GM19193 (cell line): ENCODE data around the gene COLEC12.

Experiments
- POLR2A ChIP-seq: IDR thresholded peaks from 4 replicates; pipeline ENCODE4 v1.6.1; 2011; ENCODE audit not compliant: insufficient read depth, insufficient read length; ENCODE audit errors: extremely low read depth

COLEC12 gene

DNA sequence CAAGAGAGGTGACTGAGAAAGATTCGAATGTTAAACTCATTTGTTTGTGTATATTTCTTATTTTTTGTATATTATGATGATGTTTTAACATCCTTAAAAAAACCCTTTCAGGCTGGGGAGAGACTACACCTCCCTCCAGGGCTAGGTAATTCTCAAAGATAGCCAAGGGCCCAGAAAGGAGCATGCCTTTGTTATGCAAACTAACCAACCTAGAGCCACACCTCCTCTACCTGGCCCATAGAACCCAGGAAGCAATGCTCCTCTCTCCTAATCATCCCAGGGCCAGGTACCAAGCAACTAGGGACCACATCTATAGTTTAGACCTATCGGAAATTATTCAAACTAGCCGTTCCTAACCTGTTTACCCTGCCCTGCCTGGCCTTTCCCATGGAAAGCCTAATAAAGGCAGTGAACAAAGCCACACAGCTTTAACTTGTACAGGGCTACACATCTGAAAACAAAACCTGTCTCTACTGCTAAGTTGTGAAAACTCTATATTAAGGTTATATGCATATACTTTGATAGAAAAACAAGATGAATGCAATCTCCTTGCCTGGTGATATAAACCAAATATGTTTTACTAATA, 79.7 kb downstream of the COLEC12 start:
- no peak for TF ChIP-seq POLR2A

GRCh38 chr18:419541-420175, 80.8 kb downstream of the COLEC12 start:
- TF ChIP-seq POLR2A, result no peak

DNA sequence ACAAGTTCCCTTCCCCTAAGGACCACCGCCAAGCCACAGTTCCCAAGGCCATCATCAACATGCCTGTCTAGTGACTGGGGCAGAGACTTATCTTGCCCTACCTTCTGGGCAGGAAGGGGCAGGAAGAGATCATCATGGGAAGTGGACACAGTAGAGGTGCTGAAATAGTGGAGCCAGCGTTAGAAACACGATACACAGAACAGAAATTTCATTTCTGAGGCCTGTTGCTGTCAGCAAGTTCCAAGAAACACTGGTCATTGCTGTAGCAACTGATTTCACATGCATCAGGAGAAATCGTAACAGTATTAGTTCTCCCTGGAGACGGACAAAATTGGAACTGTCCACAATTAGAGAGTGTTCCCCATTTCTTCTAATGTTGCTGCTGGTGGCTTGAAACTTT, 83.0 kb downstream of the COLEC12 start:
- TF ChIP-seq POLR2A, result no peak

DNA sequence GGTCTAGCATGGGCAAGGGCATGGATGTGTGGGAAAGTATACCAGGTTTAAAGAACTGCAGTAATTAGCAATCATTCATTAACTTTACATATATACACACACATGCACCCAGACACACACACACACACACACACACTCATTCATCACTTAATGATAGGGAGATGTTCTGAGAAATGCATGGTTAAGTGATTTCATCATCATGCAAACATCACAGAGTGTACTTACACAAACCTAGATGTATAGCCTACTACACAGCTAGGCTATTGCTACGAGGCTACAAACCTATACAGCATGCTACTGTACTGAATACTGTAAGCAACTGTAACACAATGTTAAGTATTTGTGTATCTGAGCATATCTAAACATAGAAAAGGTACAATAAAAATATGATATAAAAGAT, 83.6 kb downstream of the COLEC12 start:
- no peak for TF ChIP-seq POLR2A

GRCh38 chr18:415617-416612, 84.6 kb downstream of the COLEC12 start:
- no peak for TF ChIP-seq POLR2A

- TF ChIP-seq POLR2A, result no peak
These were observed 85.5 kb downstream of the COLEC12 start for GRCh38 chr18:415047-415446.

DNA sequence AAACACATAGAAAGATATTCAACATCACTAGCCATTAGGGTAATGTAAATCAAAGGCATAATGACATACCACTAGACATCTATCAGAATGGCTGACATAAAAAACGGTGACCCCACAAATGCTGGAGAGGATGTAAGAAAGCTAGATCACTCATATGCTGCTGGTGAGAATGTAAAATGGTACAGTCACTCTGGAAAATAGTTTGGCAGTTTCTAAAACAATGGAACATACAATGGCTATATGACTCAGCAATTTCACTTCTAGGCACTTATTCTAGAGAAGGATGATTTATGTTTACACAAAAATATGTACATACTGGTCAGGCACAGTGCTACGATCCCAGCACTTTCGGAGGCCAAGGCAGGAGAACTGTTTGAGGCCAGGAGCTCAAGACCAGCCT, 87.3 kb downstream of the COLEC12 start:
- no peak for TF ChIP-seq POLR2A

GRCh38 chr18:410047-410455, 90.5 kb downstream of the COLEC12 start:
- no peak for TF ChIP-seq POLR2A

DNA sequence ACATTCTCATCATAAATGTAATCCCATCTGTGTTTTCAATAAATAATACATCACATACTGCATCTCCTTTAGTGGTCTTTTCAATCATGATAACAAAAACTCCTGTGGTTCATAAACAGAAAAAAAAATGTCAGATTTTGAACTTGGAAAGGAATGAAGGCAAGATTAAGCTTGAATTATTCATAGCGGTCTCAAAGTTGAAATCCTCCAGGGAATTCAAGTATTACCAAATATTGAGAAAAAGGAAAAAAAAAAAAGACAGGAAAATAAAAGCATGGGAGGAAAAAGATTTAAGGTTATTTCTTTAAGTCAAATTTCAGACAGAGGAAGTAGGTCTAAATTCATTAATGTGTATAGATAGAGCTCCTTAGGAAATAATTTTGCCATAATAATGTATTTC, 92.1 kb downstream of the COLEC12 start:
- no peak for TF ChIP-seq POLR2A

DNA sequence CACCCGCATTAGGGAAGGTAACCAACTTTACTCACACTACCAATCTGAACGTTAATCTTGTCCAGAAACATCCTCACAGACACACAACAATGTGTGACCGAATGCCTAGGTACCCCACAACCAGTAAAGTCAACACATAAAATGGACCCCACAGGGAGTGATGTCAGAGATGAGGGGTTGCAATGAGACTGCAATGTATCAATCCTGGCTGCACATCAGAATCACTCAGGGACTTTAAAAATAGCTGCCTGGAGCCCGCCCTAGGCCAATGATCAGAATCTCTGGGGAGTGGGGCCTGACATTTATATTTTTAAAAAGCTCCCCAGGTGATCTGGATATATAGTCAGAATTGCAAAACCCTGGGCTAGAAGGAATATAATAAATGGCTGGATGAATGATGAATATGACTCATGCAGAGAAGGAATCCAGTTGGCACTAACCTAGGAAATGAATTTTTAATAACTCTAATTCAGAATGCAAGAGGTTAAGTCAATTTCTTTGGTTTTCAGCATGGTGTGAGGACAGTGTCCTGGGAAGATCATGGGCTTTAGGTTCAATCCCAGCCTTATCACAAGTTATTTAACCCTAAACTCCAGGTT, 92.8 kb downstream of the COLEC12 start:
- no peak for TF ChIP-seq POLR2A

DNA sequence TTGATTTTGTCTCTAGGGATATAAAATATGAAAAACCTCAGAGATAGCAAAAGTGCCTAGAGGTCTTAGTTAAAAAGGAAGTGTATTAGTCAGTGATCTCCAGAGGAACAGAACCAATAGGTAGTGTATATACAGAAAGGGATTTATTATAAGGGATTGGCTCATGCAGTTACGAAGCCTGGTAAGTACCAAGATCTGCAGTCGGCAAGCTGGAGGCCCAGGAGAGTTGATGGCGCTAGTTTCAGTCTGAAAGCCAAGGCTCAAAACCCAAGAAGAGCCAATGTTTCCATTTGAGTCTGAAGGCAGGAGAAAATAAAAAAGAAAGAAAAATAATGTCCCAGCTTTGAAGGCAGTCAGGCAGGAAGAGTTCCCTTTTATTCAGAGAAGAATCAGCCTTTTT, 93.3 kb downstream of the COLEC12 start:
- no peak for TF ChIP-seq POLR2A

GRCh38 chr18:406677-407076, 93.8 kb downstream of the COLEC12 start:
- no peak for TF ChIP-seq POLR2A

GRCh38 chr18:404061-404636, 96.4 kb downstream of the COLEC12 start:
- TF ChIP-seq POLR2A, result no peak

- no peak for TF ChIP-seq POLR2A
These were observed 98.4 kb downstream of the COLEC12 start for GRCh38 chr18:402129-402528.

DNA sequence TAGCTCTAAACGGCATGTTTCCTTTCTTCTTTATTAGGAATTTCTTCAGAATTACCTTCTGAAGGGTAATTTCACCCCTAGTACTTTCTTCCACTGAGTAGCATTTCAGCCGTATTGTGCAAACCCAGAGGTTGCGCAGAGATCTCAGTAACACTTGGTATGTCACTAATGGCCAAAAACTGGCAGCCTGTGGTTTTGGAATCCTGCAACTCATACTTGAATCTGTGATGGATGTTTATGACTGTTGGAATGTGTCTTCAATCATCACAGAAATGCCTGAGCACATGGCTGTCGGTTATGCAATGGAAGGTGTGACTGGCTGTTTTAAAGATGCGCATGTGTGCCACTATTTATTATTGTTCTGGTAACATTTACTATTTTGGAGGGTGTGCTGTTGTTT, 100.0 kb downstream of the COLEC12 start:
- no peak for TF ChIP-seq POLR2A
